Neutrophil (primary cell): ENCODE measurements around the gene ABTB2.

Experiments used
- H3K27ac ChIP-seq: fragments of 200-600 bp; sonication (generic); 2 replicates; pipeline ENCODE4 v1.5.1; 2016; ENCODE audit warnings: mild to moderate bottlenecking, moderate library complexity
- H3K27me3 ChIP-seq: fragments of 200-600 bp; sonication (generic); 2 replicates; pipeline ENCODE4 v1.6.0; 2016; ENCODE audit warnings: mild to moderate bottlenecking
- H3K36me3 ChIP-seq: fragments of 200-600 bp; sonication (generic); 2 replicates; pipeline ENCODE4 v1.5.1; 2017
- H3K4me1 ChIP-seq, 2 experiments: fragments of 200-600 bp in 1 of 2; sonication (generic) in 1 of 2; 1 replicate in 1 of 2; 2 replicates in 1 of 2; pipeline versions ENCODE4 v1.5.1 to v1.6.1; 2013 to 2016; ENCODE audit warnings: low read depth in 1 of 2, low read length in 1 of 2, mild to moderate bottlenecking in 1 of 2, moderate library complexity in 1 of 2; ENCODE audit not compliant: control insufficient read depth in 1 of 2, insufficient read depth in 1 of 2
- H3K4me3 ChIP-seq, 2 experiments: fragments of 200-600 bp in 1 of 2; sonication (generic) in 1 of 2; 1 replicate in 1 of 2; 2 replicates in 1 of 2; pipeline ENCODE4 v1.5.1; 2013 to 2016; ENCODE audit warnings: low read depth in 1 of 2, low read length in 1 of 2, mild to moderate bottlenecking in 1 of 2, moderate library complexity in 1 of 2
- H3K9me3 ChIP-seq: fragments of 200-600 bp; sonication (generic); 2 replicates; pipeline ENCODE4 v1.5.1; 2016
- CTCF ChIP-seq: fragments of 200-600 bp; sonication (generic); IDR thresholded peaks from 2 replicates; pipeline ENCODE4 v1.5.1; 2016; ENCODE audit warnings: antibody characterized with exemption

Gene ABTB2

GRCh38 chr11:34184505-34185015 lies 173.2 kb downstream of the ABTB2 start:
- no peak for TF ChIP-seq CTCF
- Histone ChIP-seq H3K4me3 (no peak overlapping the region), H3K4me1 (no peaks in the 10 kb centered on the region), H3K36me3 (no peaks in the 10 kb centered on the region), H3K9me3 (no peaks in the 10 kb centered on the region), H3K27me3 (no peaks in the 10 kb centered on the region), H3K27ac (no peak overlapping the region)

- no peaks in the 10 kb centered on the region for H3K27me3 ChIP-seq
- H3K27ac ChIP-seq: no peak overlapping the region
- H3K4me3 ChIP-seq: no peak overlapping the region
- H3K36me3 ChIP-seq: no peaks in the 10 kb centered on the region
- no peak for TF ChIP-seq CTCF
- no peaks in the 10 kb centered on the region for H3K4me1 ChIP-seq
- no peaks in the 10 kb centered on the region for H3K9me3 ChIP-seq
Measured at GRCh38 chr11:34183848-34184391, 173.9 kb downstream of the ABTB2 start.

GRCh38 chr11:34182921-34183685 lies 174.7 kb downstream of the ABTB2 start:
- Histone ChIP-seq H3K4me1 (no peaks in the 10 kb centered on the region), H3K36me3 (no peaks in the 10 kb centered on the region), H3K9me3 (no peaks in the 10 kb centered on the region), H3K27ac (no peak overlapping the region), H3K27me3 (no peaks in the 10 kb centered on the region), H3K4me3 (no peak overlapping the region)
- TF ChIP-seq CTCF: no peak

- Histone ChIP-seq H3K27me3 (no peaks in the 10 kb centered on the region), H3K9me3 (no peaks in the 10 kb centered on the region), H3K4me3 (no peak overlapping the region), H3K4me1 (no peaks in the 10 kb centered on the region), H3K36me3 (no peaks in the 10 kb centered on the region), H3K27ac (no peak overlapping the region)
- TF ChIP-seq CTCF: no peak
Measured at GRCh38 chr11:34182425-34182824, 175.4 kb downstream of the ABTB2 start.

GRCh38 chr11:34181856-34182405 lies 175.9 kb downstream of the ABTB2 start:
- Histone ChIP-seq H3K27me3 (no peaks in the 10 kb centered on the region), H3K4me3 (no peak overlapping the region), H3K27ac (no peak overlapping the region), H3K9me3 (no peaks in the 10 kb centered on the region), H3K4me1 (no peaks in the 10 kb centered on the region), H3K36me3 (no peaks in the 10 kb centered on the region)
- TF ChIP-seq CTCF: no peak
